Fibroblast of lung (primary cell): ENCODE measurements around the gene ACKR4.

Experiments used
- CTCF ChIP-seq, 2 donors: IDR thresholded peaks in 1 of 2; conservative IDR thresholded peaks in 1 of 2; 1 replicate in 1 of 2; 2 replicates in 1 of 2; pipeline ENCODE4 v1.5.1; 2011 to 2012; ENCODE audit warnings: low read length in 2 of 2, control low read depth in 1 of 2, inconsistent platforms in 1 of 2, low read depth in 1 of 2, mild to moderate bottlenecking in 1 of 2
- EZH2 ChIP-seq: IDR thresholded peaks from 2 replicates; pipeline ENCODE4 v1.5.1; 2012; ENCODE audit warnings: low read length, control low read depth, mild to moderate bottlenecking; ENCODE audit errors: missing control alignments

DNA sequence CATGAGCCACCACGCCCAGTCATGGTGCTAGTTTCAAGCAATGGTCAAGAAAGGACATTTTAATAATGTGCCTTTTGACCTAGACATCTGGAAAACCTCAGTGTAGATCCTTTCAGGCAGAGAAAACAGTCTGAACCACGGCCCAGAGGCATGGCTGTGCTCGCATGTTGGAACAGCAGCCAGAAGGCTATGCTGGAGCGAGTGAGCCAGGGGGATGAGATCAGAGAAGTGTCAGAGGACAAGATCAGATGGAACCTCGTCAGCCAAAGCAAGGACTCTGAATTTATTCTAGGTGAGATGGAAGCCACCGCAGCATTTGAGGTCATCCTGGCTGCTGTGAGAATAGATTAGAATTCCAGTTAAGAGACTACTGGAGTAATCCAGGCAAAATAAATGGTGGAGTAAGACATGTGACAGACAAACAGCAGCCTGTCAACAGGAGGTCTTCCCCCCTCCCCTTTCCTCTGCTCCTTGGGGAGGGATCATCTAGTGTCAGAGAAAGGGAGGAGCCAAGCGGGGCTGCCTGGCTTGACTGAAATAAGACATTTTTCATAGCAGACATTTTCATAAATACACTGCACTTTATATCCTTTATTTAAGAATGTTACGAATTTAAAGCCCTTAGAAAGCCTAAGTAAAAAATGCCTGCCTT, 40.4 kb upstream of the ACKR4 start:
- TF ChIP-seq CTCF (conservative IDR thresholded peaks at IDR 0.05 in 1 of 2, IDR thresholded peaks at IDR 0.05 in 1 of 2; ENCODE audit: low read depth in 1 of 2, low read length in 2 of 2) (no peak), EZH2 (no peak)
